SH-SY5Y (cell line): ENCODE results near the gene IGF1R.

Experiments used
- GATA2 ChIP-seq: IDR thresholded peaks from 2 replicates; pipeline ENCODE4 v1.6.1; 2011; ENCODE audit warnings: mild to moderate bottlenecking, low read depth, low read length
- GATA3 ChIP-seq: IDR thresholded peaks from 2 replicates; pipeline ENCODE4 v1.6.1; 2011; ENCODE audit warnings: low read depth, mild to moderate bottlenecking, low read length, moderate library complexity

GRCh38 chr15:98720031-98720430, 71.7 kb downstream of the IGF1R start:
- TF ChIP-seq GATA2 (no peak), GATA3 (no peak)
